Esophagus (tissue), 2 donors: ENCODE data around the gene ANKRD44. TPM values are rescaled to one million over a fixed set of nuclear protein-coding genes. Genes with fewer than 3 reads are reported as not detected.

Source experiments
- H3K27ac ChIP-seq, 2 donors: one replicate each; pipeline ENCODE4 v1.5.1; 2013; ENCODE audit warnings: low read depth in 2 of 2, mild to moderate bottlenecking in 2 of 2, inconsistent platforms in 1 of 2, low read length in 1 of 2, moderate library complexity in 1 of 2
- H3K27me3 ChIP-seq, 2 donors: one replicate each; pipeline ENCODE4 v1.6.1; 2013; ENCODE audit warnings: low read length in 2 of 2, control low read depth in 1 of 2, mild to moderate bottlenecking in 1 of 2; ENCODE audit not compliant: insufficient read depth in 2 of 2, control insufficient read depth in 1 of 2
- H3K36me3 ChIP-seq, 2 donors: one replicate each; pipeline ENCODE4 v1.6.1; 2013; ENCODE audit warnings: low read length in 1 of 2; ENCODE audit not compliant: control insufficient read depth in 2 of 2, insufficient read depth in 2 of 2
- H3K4me1 ChIP-seq, 2 donors: one replicate each; pipeline ENCODE4 v1.6.1; 2013; ENCODE audit warnings: low read length in 1 of 2; ENCODE audit not compliant: control insufficient read depth in 2 of 2, insufficient read depth in 2 of 2
- H3K4me3 ChIP-seq, 2 donors: one replicate each; pipeline ENCODE4 v1.5.1; 2013; ENCODE audit warnings: low read length in 2 of 2, mild to moderate bottlenecking in 2 of 2, low read depth in 1 of 2, moderate library complexity in 1 of 2
- H3K9me3 ChIP-seq, 2 donors: one replicate each; pipeline ENCODE4 v1.6.1; 2013; ENCODE audit warnings: mild to moderate bottlenecking in 2 of 2, low read depth in 1 of 2, low read length in 1 of 2, moderate library complexity in 1 of 2; ENCODE audit not compliant: control insufficient read depth in 2 of 2, insufficient read depth in 1 of 2
- WGBS, 2 donors: extraction: QIAGEN DNeasy Blood & Tissue Kit; methylation state at CpG; one replicate each; pipeline ENCODE4 v1.1.7; 2013; 5-methylcytosine and 5-hydroxymethylcytosine counted together
- polyA plus RNA-seq, 2 donors: library from polyadenylated mRNA; stranded (reverse); fragments of 200-250 nt; gene quantifications; one replicate each; pipeline ENCODE4 v1.2.3, GENCODE V29; 2013
- donor health status: healthy with polysubstance abuse.
- donor health status: Bipolar disorder and iron deficiency.

The ANKRD44 gene
- polyA plus RNA-seq, 2 donors: 1.1 to 1.5 TPM

DNA sequence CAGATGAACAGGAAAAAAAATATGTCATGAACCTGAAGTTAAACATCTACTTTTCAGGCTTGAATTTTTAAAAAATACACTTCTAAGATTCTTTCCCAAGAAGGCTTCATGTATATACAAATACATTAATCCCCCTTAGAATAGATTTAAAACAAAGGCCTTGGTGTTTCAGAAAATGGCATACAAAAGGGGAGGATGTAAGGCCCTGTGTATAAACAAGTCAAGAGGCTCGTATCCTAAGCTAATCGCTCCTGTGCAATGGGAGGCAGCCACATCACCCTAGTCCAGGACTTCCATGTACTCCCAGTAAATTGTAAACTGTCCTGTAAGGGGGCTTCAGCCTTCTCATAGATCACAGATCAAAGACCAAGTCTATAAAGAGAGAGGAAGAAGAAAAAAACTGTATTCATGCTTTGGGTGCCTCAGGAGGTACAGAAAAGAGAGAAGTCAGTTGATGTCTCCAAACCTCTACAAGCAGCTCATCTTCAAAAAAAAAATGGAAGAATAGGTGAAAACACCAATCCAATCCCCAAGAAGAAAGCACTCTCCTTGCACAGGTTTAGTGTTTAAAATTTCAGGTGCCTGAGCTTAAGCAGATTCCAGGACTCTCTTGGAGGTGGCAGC, 53.9 kb downstream of the ANKRD44 start:
- Histone ChIP-seq H3K27ac (no peak overlapping the region), H3K4me3 (no peak overlapping the region), H3K4me1 (no peaks in the 10 kb centered on the region), H3K27me3 (no peaks in the 10 kb centered on the region), H3K36me3 (no peaks in the 10 kb centered on the region), H3K9me3 (no peaks in the 10 kb centered on the region)
- WGBS, 2 donors: 62 to 67% methylated on average over 2 of the region's 2 CpGs

DNA sequence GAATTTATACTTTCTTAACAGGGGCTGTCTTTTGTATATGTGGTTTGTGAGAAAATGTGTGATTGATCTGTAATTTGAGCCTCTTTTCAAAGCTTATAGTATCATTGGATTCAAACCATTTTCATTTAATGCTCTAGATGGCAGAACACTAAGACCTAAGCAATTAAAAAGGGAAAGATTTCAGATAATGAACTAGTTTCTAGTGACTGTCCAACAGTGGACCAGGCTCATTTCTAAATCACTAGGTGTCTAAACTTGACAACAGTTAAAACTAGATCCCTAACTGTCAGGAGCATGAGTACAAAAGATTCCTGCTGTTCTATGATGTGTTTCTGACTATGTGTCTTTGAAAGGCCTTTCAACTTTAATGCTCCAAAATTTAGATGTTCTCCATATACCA, 54.6 kb downstream of the ANKRD44 start:
- no peaks in the 10 kb centered on the region for H3K9me3 ChIP-seq
- no peak overlapping the region for H3K4me3 ChIP-seq
- H3K4me1 ChIP-seq: no peaks in the 10 kb centered on the region
- H3K27ac ChIP-seq: no peak overlapping the region
- no peaks in the 10 kb centered on the region for H3K27me3 ChIP-seq
- H3K36me3 ChIP-seq: no peaks in the 10 kb centered on the region

GRCh38 chr2:197255543-197255942, 55.0 kb downstream of the ANKRD44 start:
- no peaks in the 10 kb centered on the region for H3K4me1 ChIP-seq
- peak overlapping the region in 1 of 2 donors; percentile 20 for H3K27ac ChIP-seq
- 53% methylated on average over 9 of the region's 9 CpGs for WGBS, 2 donors
- H3K36me3 ChIP-seq: no peaks in the 10 kb centered on the region
- H3K4me3 ChIP-seq: no peak overlapping the region
- no peaks in the 10 kb centered on the region for H3K27me3 ChIP-seq
- no peaks in the 10 kb centered on the region for H3K9me3 ChIP-seq

DNA sequence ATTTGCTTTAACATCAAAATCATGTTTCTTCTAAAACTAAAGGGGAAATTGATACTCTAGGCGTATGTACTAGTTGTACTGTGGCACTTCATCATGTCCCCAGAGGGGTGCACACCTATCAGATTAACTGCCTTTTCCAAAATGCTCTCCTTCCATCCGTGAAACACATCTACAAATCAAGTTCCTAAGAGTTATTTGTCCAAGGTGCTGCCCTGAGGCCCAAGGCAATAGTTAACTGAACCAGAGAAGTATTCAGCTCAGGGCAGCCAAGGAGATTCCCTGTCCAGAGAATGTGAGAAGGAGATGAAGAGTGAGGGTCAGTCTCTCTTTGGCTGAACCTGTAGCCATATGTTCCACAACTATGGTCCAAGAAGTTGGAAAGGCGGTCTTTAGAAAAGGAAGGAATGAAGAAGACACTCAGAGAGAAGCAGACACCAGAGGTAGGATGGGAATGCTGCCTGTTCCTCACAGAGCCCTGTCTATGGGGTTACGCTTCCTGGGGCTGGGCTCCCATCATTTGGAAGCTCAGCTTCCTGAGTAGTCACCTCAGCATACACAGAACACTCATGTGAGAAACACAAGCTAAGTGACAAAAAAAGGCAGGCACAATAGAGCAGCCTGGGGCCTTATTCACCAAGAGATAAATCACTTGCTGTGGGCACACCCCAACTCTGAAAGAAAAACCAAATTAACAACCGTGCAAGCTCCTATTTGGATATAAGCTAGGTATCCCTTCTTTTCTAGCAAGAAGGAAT, 55.6 kb downstream of the ANKRD44 start:
- Histone ChIP-seq H3K4me1 (no peaks in the 10 kb centered on the region), H3K27ac (no peak overlapping the region), H3K4me3 (no peak overlapping the region), H3K9me3 (no peaks in the 10 kb centered on the region), H3K36me3 (no peaks in the 10 kb centered on the region), H3K27me3 (no peaks in the 10 kb centered on the region)
- 72 to 74% methylated on average over 5 of the region's 5 CpGs for WGBS, 2 donors

DNA sequence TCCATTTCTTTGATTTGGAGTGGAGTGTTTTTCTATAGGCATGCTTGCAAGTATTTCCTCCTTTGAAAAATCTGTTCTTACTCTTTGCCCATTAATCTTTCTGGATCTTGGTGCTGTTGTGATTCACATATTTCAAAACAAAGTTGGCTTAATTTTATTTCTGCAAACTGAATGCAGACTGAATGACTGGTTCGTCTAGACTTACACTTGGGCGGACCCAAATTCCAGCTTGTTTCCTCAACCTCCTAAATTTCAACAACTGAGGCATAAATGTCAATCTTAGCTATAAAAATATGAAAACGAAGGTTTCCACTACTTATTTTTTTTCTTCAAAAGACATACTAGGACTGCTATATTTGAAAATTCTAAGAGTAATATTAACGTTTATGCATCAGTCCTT, 59.0 kb downstream of the ANKRD44 start:
- H3K4me3 ChIP-seq: no peak overlapping the region
- no peak overlapping the region for H3K27ac ChIP-seq
- no peaks in the 10 kb centered on the region for H3K27me3 ChIP-seq
- WGBS, 2 donors: 57 to 71% methylated on average over 4 of the region's 4 CpGs
- no peaks in the 10 kb centered on the region for H3K36me3 ChIP-seq
- no peaks in the 10 kb centered on the region for H3K4me1 ChIP-seq
- H3K9me3 ChIP-seq: no peaks in the 10 kb centered on the region

DNA sequence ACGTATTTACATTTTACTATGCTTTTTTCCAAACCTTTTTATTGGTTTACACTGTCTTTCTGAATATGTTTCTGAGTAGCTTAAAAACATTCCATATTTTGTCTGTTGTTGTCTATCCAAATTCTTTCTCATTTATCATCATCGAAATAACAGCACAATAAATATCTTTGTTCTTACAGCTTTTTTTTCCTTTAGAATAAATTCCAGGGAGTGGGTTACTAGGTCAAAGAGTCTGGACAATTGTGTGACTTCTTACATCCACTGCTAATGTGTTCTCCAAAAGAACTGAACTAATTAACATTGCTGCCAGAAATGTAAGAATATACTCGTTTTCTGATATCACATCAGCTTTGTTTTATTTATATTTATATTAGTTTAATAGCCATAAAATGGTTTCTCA, 59.4 kb downstream of the ANKRD44 start:
- no peak overlapping the region for H3K27ac ChIP-seq
- H3K4me1 ChIP-seq: no peaks in the 10 kb centered on the region
- WGBS, 2 donors: 56 to 62% methylated on average over 3 of the region's 3 CpGs
- H3K27me3 ChIP-seq: no peaks in the 10 kb centered on the region
- H3K36me3 ChIP-seq: no peaks in the 10 kb centered on the region
- no peaks in the 10 kb centered on the region for H3K9me3 ChIP-seq
- H3K4me3 ChIP-seq: no peak overlapping the region

DNA sequence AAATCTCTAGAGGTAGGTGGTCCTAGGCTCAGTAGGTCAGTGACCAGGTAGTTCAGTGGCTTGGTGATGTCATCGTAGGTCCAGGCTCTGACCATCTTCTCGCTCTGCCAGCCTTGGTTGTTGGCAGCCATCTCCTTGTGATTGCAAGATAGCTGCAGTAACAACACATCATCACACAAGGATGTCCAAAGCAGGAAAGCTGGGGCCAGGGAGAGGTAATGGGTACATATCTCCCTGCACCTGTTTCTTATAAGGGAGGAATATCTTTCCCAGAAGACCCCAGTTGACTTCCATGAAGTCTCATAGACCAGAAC, 60.5 kb downstream of the ANKRD44 start:
- Histone ChIP-seq H3K9me3 (no peaks in the 10 kb centered on the region), H3K36me3 (no peaks in the 10 kb centered on the region), H3K4me1 (no peaks in the 10 kb centered on the region), H3K27me3 (no peaks in the 10 kb centered on the region), H3K27ac (no peak overlapping the region), H3K4me3 (no peak overlapping the region)
- 96 to 100% methylated on average over 2 of the region's 2 CpGs for WGBS, 2 donors

- no peaks in the 10 kb centered on the region for H3K36me3 ChIP-seq
- no peaks in the 10 kb centered on the region for H3K9me3 ChIP-seq
- no peak overlapping the region for H3K27ac ChIP-seq
- no peak overlapping the region for H3K4me3 ChIP-seq
- H3K27me3 ChIP-seq: no peaks in the 10 kb centered on the region
- WGBS, 2 donors: 80 to 82% methylated on average over 3 of the region's 3 CpGs
- H3K4me1 ChIP-seq: no peaks in the 10 kb centered on the region
Observed at GRCh38 chr2:197249381-197250083, 61.0 kb downstream of the ANKRD44 start.

DNA sequence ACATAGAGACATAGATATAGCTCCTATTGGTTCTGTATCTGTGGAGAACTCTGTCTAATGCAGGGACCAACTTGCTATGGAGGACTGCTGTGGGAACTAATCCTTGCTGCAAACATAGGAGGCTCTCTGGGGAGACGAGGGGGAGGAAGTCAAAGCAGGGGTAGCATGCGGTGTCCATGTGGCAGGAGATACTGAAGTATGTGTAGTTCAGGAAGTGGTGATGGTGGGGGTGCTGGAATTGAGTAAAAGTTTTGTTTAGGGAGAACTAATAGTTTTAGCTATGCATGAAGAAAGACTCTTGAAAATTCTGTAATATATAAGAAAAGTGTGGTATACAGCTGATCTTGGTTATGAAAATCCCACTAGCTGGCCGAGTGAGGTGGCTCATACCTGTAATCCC, 62.0 kb downstream of the ANKRD44 start:
- Histone ChIP-seq H3K4me3 (no peak overlapping the region), H3K27ac (no peak overlapping the region), H3K27me3 (no peaks in the 10 kb centered on the region), H3K4me1 (no peaks in the 10 kb centered on the region), H3K36me3 (no peaks in the 10 kb centered on the region), H3K9me3 (no peaks in the 10 kb centered on the region)
- 72 to 77% methylated on average over 3 of the region's 3 CpGs for WGBS, 2 donors

DNA sequence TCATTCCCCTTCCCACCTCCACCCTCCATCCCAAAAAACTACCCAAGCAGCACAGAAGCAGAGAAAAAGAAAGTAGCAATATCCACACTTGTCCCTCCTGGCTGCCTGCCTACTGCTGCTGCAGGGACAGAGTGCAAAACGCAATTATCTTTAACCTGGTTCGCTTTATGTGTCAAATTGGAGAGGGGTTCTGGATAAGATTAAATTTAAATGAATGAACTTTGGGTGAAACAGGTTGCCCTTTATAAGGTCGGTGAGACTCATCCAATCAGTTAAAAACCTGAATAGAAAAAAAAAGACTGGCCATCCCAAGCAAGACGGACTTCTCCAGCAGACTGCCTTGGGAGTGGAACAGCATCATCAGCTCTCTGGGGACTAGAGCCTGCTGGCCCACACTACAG, 62.6 kb downstream of the ANKRD44 start:
- Histone ChIP-seq H3K36me3 (no peaks in the 10 kb centered on the region), H3K4me3 (no peak overlapping the region), H3K27ac (no peak overlapping the region), H3K4me1 (no peaks in the 10 kb centered on the region), H3K9me3 (no peaks in the 10 kb centered on the region), H3K27me3 (no peaks in the 10 kb centered on the region)
- 90 to 92% methylated on average over 4 of the region's 4 CpGs for WGBS, 2 donors
